Liver (tissue), 9 donors: ENCODE data around the gene CLIC5. TPM values are rescaled to one million over a fixed set of nuclear protein-coding genes. Genes with fewer than 3 reads are reported as not detected.

ENCODE experiments used
- DNase-seq: peaks from one replicate; pipeline ENCODE4 v3.0.0-alpha.2; 2017; ENCODE audit warnings: low spot score
- H3K27ac ChIP-seq, 2 donors: one replicate each; pipeline ENCODE4 v1.7.0; 2013; ENCODE audit warnings: inconsistent platforms in 2 of 2, low read length in 2 of 2, control low read depth in 1 of 2, low read depth in 1 of 2, mild to moderate bottlenecking in 1 of 2
- H3K27me3 ChIP-seq, 4 donors: one replicate each; pipeline versions ENCODE4 v1.6.1 to v1.7.0; 2013; ENCODE audit warnings: low read length in 3 of 4, inconsistent platforms in 1 of 4, mild to moderate bottlenecking in 1 of 4, moderate library complexity in 1 of 4; ENCODE audit not compliant: control insufficient read depth in 4 of 4, insufficient read depth in 4 of 4
- H3K36me3 ChIP-seq, 4 donors: one replicate each; pipeline versions ENCODE4 v1.6.1 to v1.7.0; 2013; ENCODE audit warnings: low read length in 3 of 4, mild to moderate bottlenecking in 3 of 4, low read depth in 1 of 4, moderate library complexity in 1 of 4; ENCODE audit not compliant: control insufficient read depth in 4 of 4, insufficient read depth in 3 of 4
- H3K4me1 ChIP-seq, 4 donors: one replicate each; pipeline versions ENCODE4 v1.6.1 to v1.7.0; 2013; ENCODE audit warnings: low read length in 3 of 4, mild to moderate bottlenecking in 3 of 4, moderate library complexity in 1 of 4; ENCODE audit not compliant: control insufficient read depth in 4 of 4, insufficient read depth in 4 of 4
- H3K4me3 ChIP-seq, 3 donors: one replicate each; pipeline versions ENCODE4 v1.6.1 to v1.7.0; 2013; ENCODE audit warnings: low read length in 3 of 3, control low read depth in 1 of 3, low read depth in 1 of 3, mild to moderate bottlenecking in 1 of 3
- H3K9ac ChIP-seq, 2 donors: one replicate each; pipeline ENCODE4 v1.7.0; 2013; ENCODE audit warnings: low read length in 2 of 2, mild to moderate bottlenecking in 2 of 2, moderate library complexity in 2 of 2, control low read depth in 1 of 2, low read depth in 1 of 2
- H3K9me3 ChIP-seq, 4 donors: one replicate each; pipeline versions ENCODE4 v1.6.1 to v1.7.0; 2013; ENCODE audit warnings: low read length in 3 of 4; ENCODE audit not compliant: control insufficient read depth in 4 of 4
- EGR1 ChIP-seq, 2 donors: IDR thresholded peaks; 2 replicates each; pipeline ENCODE4 v1.6.1; 2016 to 2018; ENCODE audit warnings: antibody characterized with exemption in 2 of 2, low read depth in 2 of 2
- FOXA1 ChIP-seq: IDR thresholded peaks from 2 replicates; pipeline ENCODE4 v1.6.1; 2016; ENCODE audit warnings: antibody characterized with exemption
- FOXA2 ChIP-seq: IDR thresholded peaks from 2 replicates; pipeline ENCODE4 v1.6.1; 2016; ENCODE audit warnings: antibody characterized with exemption
- GABPA ChIP-seq, 2 donors: IDR thresholded peaks in 1 of 2; conservative IDR thresholded peaks in 1 of 2; 2 replicates each; pipeline ENCODE4 v1.6.1; 2016; ENCODE audit warnings: antibody characterized with exemption in 2 of 2, mild to moderate bottlenecking in 1 of 2, moderate library complexity in 1 of 2
- HNF4A ChIP-seq, 2 donors: conservative IDR thresholded peaks; 2 replicates each; pipeline ENCODE4 v1.6.1; 2016; ENCODE audit warnings: antibody characterized with exemption in 2 of 2, mild to moderate bottlenecking in 2 of 2
- HNF4G ChIP-seq: IDR thresholded peaks from 2 replicates; pipeline ENCODE4 v1.6.1; 2016; ENCODE audit warnings: antibody characterized with exemption
- JUND ChIP-seq, 2 donors: IDR thresholded peaks; 2 replicates each; pipeline ENCODE4 v1.6.1; 2016; ENCODE audit warnings: antibody characterized with exemption in 2 of 2
- NR2F2 ChIP-seq: IDR thresholded peaks from 2 replicates; pipeline ENCODE4 v1.6.1; 2016; ENCODE audit warnings: antibody characterized with exemption
- RAD21 ChIP-seq, 2 donors: IDR thresholded peaks; 2 replicates each; pipeline ENCODE4 v1.6.1; 2016; ENCODE audit warnings: antibody characterized with exemption in 2 of 2, mild to moderate bottlenecking in 2 of 2
- REST ChIP-seq: IDR thresholded peaks from 2 replicates; pipeline ENCODE4 v1.6.1; 2016; ENCODE audit warnings: antibody characterized with exemption, mild to moderate bottlenecking
- RXRA ChIP-seq, 2 donors: IDR thresholded peaks; 2 replicates each; pipeline ENCODE4 v1.6.1; 2017 to 2018; ENCODE audit warnings: antibody characterized with exemption in 2 of 2, mild to moderate bottlenecking in 1 of 2
- SP1 ChIP-seq: IDR thresholded peaks from 2 replicates; pipeline ENCODE4 v1.6.1; 2018; ENCODE audit warnings: antibody characterized with exemption, mild to moderate bottlenecking
- TAF1 ChIP-seq: conservative IDR thresholded peaks from 2 replicates; pipeline ENCODE4 v1.6.1; 2016; ENCODE audit warnings: antibody characterized with exemption, mild to moderate bottlenecking
- YY1 ChIP-seq: IDR thresholded peaks from 2 replicates; pipeline ENCODE4 v1.6.1; 2016; ENCODE audit warnings: antibody characterized with exemption, mild to moderate bottlenecking
- ZBTB33 ChIP-seq: IDR thresholded peaks from 2 replicates; pipeline ENCODE4 v1.6.1; 2016; ENCODE audit warnings: antibody characterized with exemption
- whole genome bisulfite sequencing: extraction: QIAGEN DNeasy Blood & Tissue Kit; methylation state at CpG from one replicate; pipeline ENCODE4 v1.1.7; 2013; 5-methylcytosine and 5-hydroxymethylcytosine counted together
- polyA plus RNA-seq, 2 donors: library from polyadenylated mRNA; stranded (reverse) in 1 of 2; unstranded in 1 of 2; fragments of 200-250 nt in 1 of 2; fragments of >200 nt in 1 of 2; fragmentation: Nextera tagmentation in 1 of 2; extraction: Ambion mirVana in 1 of 2; gene quantifications; one replicate each; pipeline versions ENCODE4 v1.2.1 to v1.2.3, GENCODE V29; 2013 to 2015
- total RNA-seq, 2 donors: library from RNA; depleted of rRNA; stranded (reverse); fragments of >200 nt; gene quantifications; one replicate each; pipeline ENCODE4 v1.2.3, GENCODE V29; 2014
- TF ChIP-seq, protein P1 (sequence below): fragments of 150-350 bp; IDR thresholded peaks from 2 replicates; pipeline ENCODE4 v1.5.1; 2017; ENCODE audit warnings: improper control_type of control experiment, low read depth, low read length; ENCODE audit not compliant: missing input control
- TF ChIP-seq, protein P2 (sequence below): IDR thresholded peaks from 2 replicates; pipeline ENCODE4 v1.6.1; 2016; ENCODE audit warnings: antibody characterized with exemption
- TF ChIP-seq, protein P3 (sequence below): IDR thresholded peaks from 2 replicates; pipeline ENCODE4 v1.6.1; 2016; ENCODE audit warnings: antibody characterized with exemption
- donor health status: healthy.
- donor health status: healthy.
- donor health status: healthy.
- donor health status: healthy.
- donor health status: healthy.

CLIC5 gene
- total and polyA plus RNA-seq, 4 donors = 0.05 to 0.33 (median 0.14) TPM

DNA sequence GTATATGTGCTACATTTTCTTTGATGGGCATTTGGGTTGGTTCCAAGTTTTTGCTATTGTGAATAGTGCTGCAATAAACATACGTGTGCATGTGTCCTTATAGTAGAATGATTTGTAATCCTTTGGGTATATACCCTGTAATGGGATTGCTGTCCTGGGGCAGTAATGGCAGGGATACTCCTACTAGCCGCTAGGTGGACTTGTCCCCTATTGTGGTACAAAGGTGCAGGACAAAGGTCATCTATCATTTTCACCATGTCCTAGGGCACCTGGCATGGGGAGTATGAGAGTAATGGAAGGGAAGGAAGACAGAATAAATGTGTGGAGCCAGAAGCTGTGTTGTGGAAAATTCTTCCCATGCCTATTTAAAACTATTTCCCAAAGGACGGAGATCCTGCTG lies 174.6 kb downstream of the CLIC5 start:
- Histone ChIP-seq H3K36me3 (no peaks in the 10 kb centered on the region), H3K9ac (no peak overlapping the region), H3K9me3 (no peaks in the 10 kb centered on the region), H3K4me3 (no peak overlapping the region), H3K27me3 (no peaks in the 10 kb centered on the region), H3K27ac (no peak overlapping the region), H3K4me1 (peaks cover 0 to 10% (median 6%) of the 10 kb centered on the region in 4 donors)
- TF ChIP-seq HNF4A (conservative IDR thresholded peaks at IDR 0.05) (peak in 1 of 2 donors; percentile 53), NR2F2 (no peak)
- DNase-seq = no peak
- 84% methylated on average over 3 of the region's 3 CpGs for WGBS

GRCh38 chr6:45838996-45839395 lies 176.7 kb downstream of the CLIC5 start:
- no peak overlapping the region for H3K9ac ChIP-seq
- TF ChIP-seq EGR1 (IDR thresholded peaks at IDR 0.05; ENCODE audit: low read depth in 2 of 2) (no peak), ZBTB33 (no peak), TAF1 (no peak), FOXA2 (no peak), REST (no peak), JUND (IDR thresholded peaks at IDR 0.05) (no peak), NR2F2 (no peak), FOXA1 (no peak), HNF4A (conservative IDR thresholded peaks at IDR 0.05) (no peak), RAD21 (IDR thresholded peaks at IDR 0.05) (no peak), HNF4G (no peak), GABPA (IDR thresholded peaks at IDR 0.05 in 1 of 2, conservative IDR thresholded peaks at IDR 0.05 in 1 of 2) (no peak), YY1 (no peak), SP1 (no peak), RXRA (IDR thresholded peaks at IDR 0.05) (no peak)
- TF ChIP-seq, protein P1, sequence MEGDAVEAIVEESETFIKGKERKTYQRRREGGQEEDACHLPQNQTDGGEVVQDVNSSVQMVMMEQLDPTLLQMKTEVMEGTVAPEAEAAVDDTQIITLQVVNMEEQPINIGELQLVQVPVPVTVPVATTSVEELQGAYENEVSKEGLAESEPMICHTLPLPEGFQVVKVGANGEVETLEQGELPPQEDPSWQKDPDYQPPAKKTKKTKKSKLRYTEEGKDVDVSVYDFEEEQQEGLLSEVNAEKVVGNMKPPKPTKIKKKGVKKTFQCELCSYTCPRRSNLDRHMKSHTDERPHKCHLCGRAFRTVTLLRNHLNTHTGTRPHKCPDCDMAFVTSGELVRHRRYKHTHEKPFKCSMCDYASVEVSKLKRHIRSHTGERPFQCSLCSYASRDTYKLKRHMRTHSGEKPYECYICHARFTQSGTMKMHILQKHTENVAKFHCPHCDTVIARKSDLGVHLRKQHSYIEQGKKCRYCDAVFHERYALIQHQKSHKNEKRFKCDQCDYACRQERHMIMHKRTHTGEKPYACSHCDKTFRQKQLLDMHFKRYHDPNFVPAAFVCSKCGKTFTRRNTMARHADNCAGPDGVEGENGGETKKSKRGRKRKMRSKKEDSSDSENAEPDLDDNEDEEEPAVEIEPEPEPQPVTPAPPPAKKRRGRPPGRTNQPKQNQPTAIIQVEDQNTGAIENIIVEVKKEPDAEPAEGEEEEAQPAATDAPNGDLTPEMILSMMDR = no peak
- TF ChIP-seq, protein P2, sequence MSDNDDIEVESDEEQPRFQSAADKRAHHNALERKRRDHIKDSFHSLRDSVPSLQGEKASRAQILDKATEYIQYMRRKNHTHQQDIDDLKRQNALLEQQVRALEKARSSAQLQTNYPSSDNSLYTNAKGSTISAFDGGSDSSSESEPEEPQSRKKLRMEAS = no peak
- TF ChIP-seq, protein P3, sequence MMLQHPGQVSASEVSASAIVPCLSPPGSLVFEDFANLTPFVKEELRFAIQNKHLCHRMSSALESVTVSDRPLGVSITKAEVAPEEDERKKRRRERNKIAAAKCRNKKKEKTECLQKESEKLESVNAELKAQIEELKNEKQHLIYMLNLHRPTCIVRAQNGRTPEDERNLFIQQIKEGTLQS = no peak
- WGBS = 83% methylated on average over 2 of the region's 2 CpGs
- no peak overlapping the region for H3K4me3 ChIP-seq
- H3K9me3 ChIP-seq = no peaks in the 10 kb centered on the region
- no peak overlapping the region for H3K27ac ChIP-seq
- no peaks in the 10 kb centered on the region for H3K36me3 ChIP-seq
- peaks cover 0 to 8% (median 6%) of the 10 kb centered on the region in 4 donors for H3K4me1 ChIP-seq
- no peaks in the 10 kb centered on the region for H3K27me3 ChIP-seq
- no peak for DNase-seq
